ACC112 (cell line): ENCODE measurements around the gene WSCD2.

Source experiments
- H2AFZ ChIP-seq: fragments of 200-600 bp; sonication (generic); one replicate; pipeline ENCODE4 v1.6.0; 2017; ENCODE audit warnings: antibody characterized with exemption, low read length; ENCODE audit not compliant: unreplicated experiment
- H3K27ac ChIP-seq: fragments of 200-600 bp; sonication (generic); 2 replicates; pipeline ENCODE4 v1.5.1; 2014; ENCODE audit warnings: low read depth, mild to moderate bottlenecking, antibody characterized with exemption, low read length, moderate library complexity
- H3K27me3 ChIP-seq: fragments of 200-600 bp; sonication (generic); 2 replicates; pipeline ENCODE4 v1.6.1; 2014; ENCODE audit warnings: mild to moderate bottlenecking, antibody characterized with exemption, low read length, moderate library complexity, mixed read lengths; ENCODE audit not compliant: insufficient read depth
- H3K36me3 ChIP-seq: fragments of 200-600 bp; sonication (generic); 2 replicates; pipeline ENCODE4 v1.6.1; 2016; ENCODE audit warnings: mild to moderate bottlenecking, antibody characterized with exemption, low read length, moderate library complexity, mixed read lengths; ENCODE audit not compliant: insufficient read depth
- H3K4me1 ChIP-seq: fragments of 200-600 bp; sonication (generic); one replicate; pipeline ENCODE4 v1.6.1; 2016; ENCODE audit warnings: low read length, mixed read lengths; ENCODE audit not compliant: insufficient read depth, unreplicated experiment, control insufficient read depth
- H3K4me3 ChIP-seq: fragments of 200-600 bp; sonication (generic); 2 replicates; pipeline ENCODE4 v1.5.1; 2014; ENCODE audit warnings: mild to moderate bottlenecking, low read depth, low read length
- H3K79me2 ChIP-seq: fragments of 200-600 bp; sonication (generic); one replicate; pipeline ENCODE4 v1.6.0; 2016; ENCODE audit warnings: low read length; ENCODE audit not compliant: control insufficient read depth, unreplicated experiment, insufficient read depth

WSCD2 gene

GRCh38 chr12:108097160-108097911 lies 31.8 kb upstream of the WSCD2 start:
- no peaks in the 10 kb centered on the region for H3K36me3 ChIP-seq

GRCh38 chr12:108098374-108098773 lies 30.7 kb upstream of the WSCD2 start:
- Histone ChIP-seq H2AFZ (no peak overlapping the region), H3K79me2 (no peaks in the 10 kb centered on the region), H3K36me3 (no peaks in the 10 kb centered on the region), H3K27ac (no peak overlapping the region), H3K27me3 (no peaks in the 10 kb centered on the region), H3K4me1 (no peaks in the 10 kb centered on the region), H3K4me3 (no peak overlapping the region)

More at GRCh38 chr12:108097160-108097911, 31.8 kb upstream of the WSCD2 start:
- H3K27me3 ChIP-seq = no peaks in the 10 kb centered on the region
- no peak overlapping the region for H3K4me3 ChIP-seq
- no peak overlapping the region for H2AFZ ChIP-seq
- no peak overlapping the region for H3K27ac ChIP-seq
- H3K4me1 ChIP-seq = no peaks in the 10 kb centered on the region
- no peaks in the 10 kb centered on the region for H3K79me2 ChIP-seq

- Histone ChIP-seq H3K27ac (no peak overlapping the region), H2AFZ (no peak overlapping the region), H3K79me2 (no peaks in the 10 kb centered on the region), H3K4me3 (no peak overlapping the region), H3K36me3 (no peaks in the 10 kb centered on the region), H3K4me1 (no peaks in the 10 kb centered on the region), H3K27me3 (no peaks in the 10 kb centered on the region)
These were observed 30.0 kb upstream of the WSCD2 start for GRCh38 chr12:108099073-108099472.

GRCh38 chr12:108099778-108100489 lies 29.2 kb upstream of the WSCD2 start:
- no peaks in the 10 kb centered on the region for H3K4me1 ChIP-seq
- no peak overlapping the region for H3K4me3 ChIP-seq
- H3K27ac ChIP-seq = no peak overlapping the region
- no peaks in the 10 kb centered on the region for H3K79me2 ChIP-seq
- no peaks in the 10 kb centered on the region for H3K36me3 ChIP-seq
- no peaks in the 10 kb centered on the region for H3K27me3 ChIP-seq
- H2AFZ ChIP-seq = no peak overlapping the region

GRCh38 chr12:108101605-108102175 lies 27.4 kb upstream of the WSCD2 start:
- Histone ChIP-seq H3K27ac (no peak overlapping the region), H3K27me3 (no peaks in the 10 kb centered on the region), H3K36me3 (no peaks in the 10 kb centered on the region), H3K79me2 (no peaks in the 10 kb centered on the region), H3K4me1 (no peaks in the 10 kb centered on the region), H3K4me3 (no peak overlapping the region), H2AFZ (no peak overlapping the region)

- no peak overlapping the region for H2AFZ ChIP-seq
- no peaks in the 10 kb centered on the region for H3K36me3 ChIP-seq
- H3K79me2 ChIP-seq = no peaks in the 10 kb centered on the region
- no peak overlapping the region for H3K4me3 ChIP-seq
- H3K4me1 ChIP-seq = no peaks in the 10 kb centered on the region
- no peaks in the 10 kb centered on the region for H3K27me3 ChIP-seq
- H3K27ac ChIP-seq = no peak overlapping the region
These were observed 26.7 kb upstream of the WSCD2 start for GRCh38 chr12:108102363-108102762.

- Histone ChIP-seq H3K79me2 (no peaks in the 10 kb centered on the region), H3K27me3 (no peaks in the 10 kb centered on the region), H2AFZ (no peak overlapping the region), H3K36me3 (no peaks in the 10 kb centered on the region), H3K4me1 (no peaks in the 10 kb centered on the region), H3K27ac (no peak overlapping the region), H3K4me3 (no peak overlapping the region)
These were observed 26.0 kb upstream of the WSCD2 start for GRCh38 chr12:108103087-108103486.

GRCh38 chr12:108103517-108103916 lies 25.6 kb upstream of the WSCD2 start:
- H3K4me3 ChIP-seq = no peak overlapping the region
- no peak overlapping the region for H3K27ac ChIP-seq
- no peak overlapping the region for H2AFZ ChIP-seq
- H3K4me1 ChIP-seq = no peaks in the 10 kb centered on the region
- no peaks in the 10 kb centered on the region for H3K27me3 ChIP-seq
- no peaks in the 10 kb centered on the region for H3K36me3 ChIP-seq
- no peaks in the 10 kb centered on the region for H3K79me2 ChIP-seq

GRCh38 chr12:108104657-108105056 lies 24.4 kb upstream of the WSCD2 start:
- no peaks in the 10 kb centered on the region for H3K79me2 ChIP-seq
- H3K4me3 ChIP-seq = no peak overlapping the region
- H3K27ac ChIP-seq = no peak overlapping the region

GRCh38 chr12:108106599-108106998 lies 22.5 kb upstream of the WSCD2 start:
- H3K4me1 ChIP-seq = no peaks in the 10 kb centered on the region
- H3K27me3 ChIP-seq = no peaks in the 10 kb centered on the region
- H3K79me2 ChIP-seq = no peaks in the 10 kb centered on the region
- H3K27ac ChIP-seq = no peak overlapping the region
- no peak overlapping the region for H3K4me3 ChIP-seq
- no peak overlapping the region for H2AFZ ChIP-seq
- no peaks in the 10 kb centered on the region for H3K36me3 ChIP-seq

More at GRCh38 chr12:108104657-108105056, 24.4 kb upstream of the WSCD2 start:
- H3K36me3 ChIP-seq = no peaks in the 10 kb centered on the region
- H3K4me1 ChIP-seq = no peaks in the 10 kb centered on the region
- no peak overlapping the region for H2AFZ ChIP-seq
- H3K27me3 ChIP-seq = no peaks in the 10 kb centered on the region

- H3K4me1 ChIP-seq = no peaks in the 10 kb centered on the region
- no peak overlapping the region for H3K27ac ChIP-seq
- no peaks in the 10 kb centered on the region for H3K36me3 ChIP-seq
- H3K4me3 ChIP-seq = no peak overlapping the region
- H2AFZ ChIP-seq = no peak overlapping the region
- no peaks in the 10 kb centered on the region for H3K27me3 ChIP-seq
- no peaks in the 10 kb centered on the region for H3K79me2 ChIP-seq
These were observed 21.8 kb upstream of the WSCD2 start for GRCh38 chr12:108107293-108107692.
